ENCODE results near the gene MINDY4. TPM values are rescaled to one million over a fixed set of nuclear protein-coding genes. Genes with fewer than 3 reads are reported as not detected.
"Not testable (repeated sequence)": the region's sequence is repeated elsewhere in the genome, so short reads cannot be mapped to it uniquely, and the experiment has no call there.

MINDY4 gene
- total RNA-seq, 1 donor: 0.21 TPM

DNA sequence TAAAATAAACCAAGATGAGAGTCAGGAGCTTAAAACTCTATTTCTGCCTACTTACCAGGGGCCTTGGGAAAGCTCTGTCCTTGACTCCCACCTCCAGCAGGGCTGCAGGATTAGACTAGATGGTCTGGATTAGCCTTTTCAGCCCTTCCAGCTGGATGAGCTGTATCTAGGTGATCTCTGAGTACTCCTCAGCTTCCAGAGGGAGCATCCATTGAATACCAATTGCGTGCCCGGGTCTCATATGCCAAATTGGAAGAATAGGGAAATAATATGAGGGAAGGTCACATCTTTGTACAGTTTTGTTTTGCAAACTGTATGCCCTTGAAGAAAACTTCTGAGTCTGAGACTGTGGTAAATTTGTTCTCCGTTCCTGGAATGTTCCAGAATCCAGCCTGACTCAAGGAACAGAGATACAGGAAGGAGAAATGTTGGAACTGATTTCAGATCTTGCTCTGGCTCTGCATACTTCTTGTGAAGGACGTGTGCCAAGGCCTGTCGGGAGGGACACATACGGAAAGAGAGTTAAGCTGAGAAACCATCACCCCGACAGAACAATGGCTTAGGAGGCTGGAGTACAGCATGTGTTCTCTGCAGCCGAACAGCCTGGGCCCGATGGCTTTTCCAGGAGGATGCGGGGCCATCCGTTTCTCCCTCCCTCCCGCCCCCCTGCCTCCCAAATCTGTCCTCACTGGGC, 44.9 kb downstream of the MINDY4 start:
- H3K27me3 ChIP-seq (ENCODE audit: insufficient read depth, low read length): no peaks in the 10 kb centered on the region
- H3K4me1 ChIP-seq (ENCODE audit: insufficient read depth, low read length): no peaks in the 10 kb centered on the region
- no peak overlapping the region for H3K4me3 ChIP-seq (ENCODE audit: low read length)
- H3K9me3 ChIP-seq (ENCODE audit: low read depth, low read length): no peaks in the 10 kb centered on the region

DNA sequence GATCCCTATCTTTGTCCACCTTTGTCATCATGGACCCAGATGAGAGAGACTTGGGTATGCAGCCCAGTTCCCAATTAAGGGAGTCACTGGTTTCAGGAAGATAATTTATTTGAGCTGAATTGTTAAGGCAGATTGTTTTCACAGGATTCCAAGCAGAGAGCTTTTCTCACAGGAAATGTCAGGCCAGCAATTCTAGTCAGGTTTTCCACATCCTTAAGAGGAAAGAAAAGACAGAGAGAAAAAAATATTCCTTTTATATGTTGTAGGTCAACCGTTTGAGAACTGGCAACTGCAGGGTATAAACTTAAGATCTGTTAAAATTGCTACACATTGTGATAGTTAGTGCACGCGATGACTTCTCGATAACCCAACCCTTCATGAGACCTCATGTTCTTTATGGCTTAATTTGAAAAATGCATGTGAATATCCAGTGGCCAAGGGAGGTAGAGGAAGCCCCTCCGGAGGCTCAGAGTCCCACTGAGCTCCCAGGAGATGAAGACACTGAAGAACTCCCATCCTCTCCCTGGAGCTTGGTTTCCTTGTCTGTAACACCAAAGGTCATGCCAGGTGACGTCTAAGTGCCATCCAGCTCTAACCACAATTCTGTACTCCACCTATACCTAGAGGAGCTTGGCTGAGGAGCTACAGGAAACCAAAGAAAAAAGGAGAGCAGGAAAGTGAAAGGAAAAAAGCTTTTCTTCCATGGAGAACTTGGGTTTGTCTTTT, 45.6 kb downstream of the MINDY4 start:
- no peaks in the 10 kb centered on the region for H3K4me1 ChIP-seq (ENCODE audit: insufficient read depth, low read length)
- H3K27me3 ChIP-seq (ENCODE audit: insufficient read depth, low read length): no peaks in the 10 kb centered on the region
- H3K4me3 ChIP-seq (ENCODE audit: low read length): no peak overlapping the region
- no peaks in the 10 kb centered on the region for H3K9me3 ChIP-seq (ENCODE audit: low read depth, low read length)

DNA sequence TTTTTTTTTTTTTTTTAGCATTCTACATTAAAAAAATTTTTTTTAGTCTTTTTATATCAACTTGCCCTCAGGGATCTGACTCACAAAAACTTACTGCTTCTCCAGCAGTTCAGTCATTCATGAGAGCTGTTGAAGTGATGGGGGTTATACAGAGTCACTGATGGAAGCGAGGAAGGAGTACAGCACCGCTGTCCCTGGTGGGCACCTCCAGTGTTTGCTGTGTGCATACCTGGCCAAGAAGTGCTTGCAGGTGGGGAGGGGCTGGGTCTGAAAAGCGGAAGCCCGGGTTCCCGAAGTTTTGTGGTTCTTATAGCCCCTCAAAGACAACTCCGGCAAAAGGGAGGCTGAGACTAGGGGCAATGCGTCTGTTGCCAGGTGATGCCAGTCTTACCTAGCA, 46.2 kb downstream of the MINDY4 start:
- Histone ChIP-seq H3K4me3 (ENCODE audit: low read length) (no peak overlapping the region), H3K4me1 (ENCODE audit: insufficient read depth, low read length) (no peaks in the 10 kb centered on the region), H3K27me3 (ENCODE audit: insufficient read depth, low read length) (no peaks in the 10 kb centered on the region), H3K9me3 (ENCODE audit: low read depth, low read length) (no peaks in the 10 kb centered on the region)

GRCh38 chr7:30824821-30825720, 53.9 kb downstream of the MINDY4 start:
- no peaks in the 10 kb centered on the region for H3K27me3 ChIP-seq (ENCODE audit: insufficient read depth, low read length)
- H3K4me3 ChIP-seq (ENCODE audit: low read length): no peak overlapping the region
- no peaks in the 10 kb centered on the region for H3K4me1 ChIP-seq (ENCODE audit: insufficient read depth, low read length)
- H3K9me3 ChIP-seq (ENCODE audit: low read depth, low read length): no peaks in the 10 kb centered on the region

DNA sequence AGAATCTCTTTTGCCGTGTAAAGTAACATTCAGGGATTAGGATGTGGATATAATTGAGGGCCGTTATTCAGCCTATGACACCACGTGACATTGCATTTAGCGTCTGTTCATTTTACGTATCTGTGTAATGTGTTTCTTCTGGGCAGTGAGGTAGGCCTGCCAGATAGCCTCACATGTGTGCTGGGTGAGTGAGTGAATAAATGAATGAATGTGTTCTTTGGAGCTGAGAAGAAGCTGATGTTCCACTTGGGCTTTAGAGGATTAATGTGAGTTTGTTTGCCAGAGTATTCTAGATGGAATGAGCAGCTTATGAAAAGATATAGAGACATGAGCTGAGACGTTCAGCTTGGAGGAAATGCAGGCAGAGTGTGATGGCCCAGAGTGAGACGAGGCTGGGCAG, 55.0 kb downstream of the MINDY4 start:
- Histone ChIP-seq H3K4me3 (ENCODE audit: low read length) (no peak overlapping the region), H3K27me3 (ENCODE audit: insufficient read depth, low read length) (no peaks in the 10 kb centered on the region), H3K4me1 (ENCODE audit: insufficient read depth, low read length) (no peaks in the 10 kb centered on the region), H3K9me3 (ENCODE audit: low read depth, low read length) (no peaks in the 10 kb centered on the region)

- Histone ChIP-seq H3K9me3 (ENCODE audit: low read depth, low read length) (no peaks in the 10 kb centered on the region), H3K27me3 (ENCODE audit: insufficient read depth, low read length) (no peaks in the 10 kb centered on the region), H3K4me1 (ENCODE audit: insufficient read depth, low read length) (no peaks in the 10 kb centered on the region), H3K4me3 (ENCODE audit: low read length) (no peak overlapping the region)
Measured at GRCh38 chr7:30828591-30828990, 57.4 kb downstream of the MINDY4 start.

DNA sequence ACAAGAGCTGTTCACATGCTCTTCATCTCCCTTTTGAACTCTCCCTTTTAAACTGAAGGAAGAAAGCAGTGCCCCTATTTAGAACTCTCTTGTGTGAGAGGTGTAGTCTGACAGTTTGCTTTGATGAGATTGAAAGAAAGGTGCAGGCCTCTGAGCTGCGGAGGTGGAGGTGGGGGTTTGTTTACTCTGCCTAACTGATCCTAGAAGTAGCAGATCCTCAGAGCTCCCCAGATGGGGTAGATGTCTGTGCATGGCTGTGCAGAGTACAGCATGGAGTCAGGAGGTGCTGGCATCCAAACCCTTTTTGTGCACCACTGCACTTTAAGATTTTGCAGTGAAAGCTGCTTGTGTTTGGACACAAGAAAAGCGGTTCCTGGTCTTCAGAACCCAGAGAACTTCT, 58.3 kb downstream of the MINDY4 start:
- Histone ChIP-seq H3K9me3 (ENCODE audit: low read depth, low read length) (no peaks in the 10 kb centered on the region), H3K4me1 (ENCODE audit: insufficient read depth, low read length) (no peaks in the 10 kb centered on the region), H3K4me3 (ENCODE audit: low read length) (no peak overlapping the region), H3K27me3 (ENCODE audit: insufficient read depth, low read length) (no peaks in the 10 kb centered on the region)

- Histone ChIP-seq H3K4me1 (ENCODE audit: insufficient read depth, low read length) (no peaks in the 10 kb centered on the region), H3K9me3 (ENCODE audit: low read depth, low read length) (no peaks in the 10 kb centered on the region), H3K27me3 (ENCODE audit: insufficient read depth, low read length) (no peaks in the 10 kb centered on the region), H3K4me3 (ENCODE audit: low read length) (no peak overlapping the region)
Measured at GRCh38 chr7:30831227-30831626, 60.0 kb downstream of the MINDY4 start.

DNA sequence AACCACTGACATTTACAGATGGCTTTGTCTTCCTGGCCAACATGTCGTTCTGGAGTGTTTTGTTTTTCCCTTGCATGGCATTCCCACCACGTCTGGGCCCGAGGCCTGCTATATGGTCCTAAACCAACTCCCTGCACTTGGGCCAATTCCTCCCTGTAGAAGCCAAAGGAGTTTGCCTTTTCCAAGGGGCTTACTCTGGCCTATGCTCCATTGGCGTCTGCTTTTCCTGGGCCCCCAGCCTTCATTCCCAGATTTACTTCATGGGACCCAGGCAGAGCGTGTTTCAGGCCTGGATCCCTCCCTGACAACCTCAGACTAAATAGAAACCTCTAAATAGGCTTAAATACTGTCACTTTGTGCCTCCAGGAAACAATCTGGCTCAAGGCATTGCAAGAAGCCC, 60.7 kb downstream of the MINDY4 start:
- Histone ChIP-seq H3K9me3 (ENCODE audit: low read depth, low read length) (no peaks in the 10 kb centered on the region), H3K27me3 (ENCODE audit: insufficient read depth, low read length) (no peaks in the 10 kb centered on the region), H3K4me3 (ENCODE audit: low read length) (no peak overlapping the region), H3K4me1 (ENCODE audit: insufficient read depth, low read length) (no peaks in the 10 kb centered on the region)

GRCh38 chr7:30834017-30834674, 62.9 kb downstream of the MINDY4 start:
- not testable (repeated sequence) for H3K9me3 ChIP-seq (ENCODE audit: low read depth, low read length); H3K4me1 ChIP-seq (ENCODE audit: insufficient read depth, low read length); H3K27me3 ChIP-seq (ENCODE audit: insufficient read depth, low read length); H3K4me3 ChIP-seq (ENCODE audit: low read length)

DNA sequence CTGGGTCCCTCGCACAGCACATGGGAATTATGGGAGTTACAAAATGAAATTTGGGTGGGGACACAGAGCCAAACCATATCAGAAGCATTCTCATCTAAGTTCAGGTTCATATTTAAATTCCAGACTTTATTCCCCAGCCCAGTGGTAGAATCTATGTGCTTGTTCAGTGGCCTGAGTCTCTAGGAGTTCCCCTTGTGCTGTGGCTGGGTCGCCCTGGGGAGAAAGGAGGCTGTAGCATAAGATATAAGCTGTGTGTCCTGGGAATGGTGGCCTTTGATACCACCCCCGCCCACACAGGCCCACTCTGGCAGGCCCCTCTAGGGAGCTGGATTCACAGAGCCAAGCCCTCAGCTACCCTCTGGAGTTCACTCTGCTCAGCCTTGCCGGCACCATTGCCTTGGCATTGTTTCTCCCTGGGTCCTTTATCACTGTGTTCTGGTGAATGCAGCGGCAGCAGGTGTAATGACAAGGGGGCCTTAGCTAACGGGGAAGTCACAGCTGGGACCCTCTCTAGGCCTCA, 64.2 kb downstream of the MINDY4 start:
- Histone ChIP-seq H3K4me3 (ENCODE audit: low read length) (no peak overlapping the region), H3K27me3 (ENCODE audit: insufficient read depth, low read length) (no peaks in the 10 kb centered on the region), H3K4me1 (ENCODE audit: insufficient read depth, low read length) (no peaks in the 10 kb centered on the region), H3K9me3 (ENCODE audit: low read depth, low read length) (no peaks in the 10 kb centered on the region)

DNA sequence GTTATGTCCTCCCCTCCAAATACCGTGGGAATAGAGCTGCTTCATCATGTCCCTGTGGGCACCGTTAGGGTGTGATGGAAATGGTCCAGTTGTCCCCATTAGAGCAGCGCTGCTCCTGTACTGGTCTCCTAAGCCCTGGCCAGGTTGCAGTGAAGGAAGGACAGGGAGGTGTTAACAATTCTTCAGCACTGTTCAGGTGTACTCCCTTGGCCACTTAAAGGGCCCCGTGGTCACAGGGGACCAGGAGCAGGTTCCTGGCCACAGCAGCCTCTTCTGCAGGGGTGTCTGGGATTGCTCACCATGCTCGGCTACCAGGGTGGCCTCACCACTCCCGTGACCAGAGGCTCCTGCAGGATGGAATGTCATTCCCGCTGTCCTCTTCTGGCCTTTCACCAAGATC, 65.8 kb downstream of the MINDY4 start:
- Histone ChIP-seq H3K4me1 (ENCODE audit: insufficient read depth, low read length) (no peaks in the 10 kb centered on the region), H3K9me3 (ENCODE audit: low read depth, low read length) (no peaks in the 10 kb centered on the region), H3K27me3 (ENCODE audit: insufficient read depth, low read length) (no peaks in the 10 kb centered on the region), H3K4me3 (ENCODE audit: low read length) (no peak overlapping the region)

- Histone ChIP-seq H3K4me1 (ENCODE audit: insufficient read depth, low read length) (no peaks in the 10 kb centered on the region), H3K27me3 (ENCODE audit: insufficient read depth, low read length) (no peaks in the 10 kb centered on the region)
Measured at GRCh38 chr7:30837581-30837980, 66.4 kb downstream of the MINDY4 start.

GRCh38 chr7:30838008-30838407, 66.8 kb downstream of the MINDY4 start:
- Histone ChIP-seq H3K4me3 (ENCODE audit: low read length) (no peak overlapping the region), H3K27me3 (ENCODE audit: insufficient read depth, low read length) (no peaks in the 10 kb centered on the region), H3K4me1 (ENCODE audit: insufficient read depth, low read length) (no peaks in the 10 kb centered on the region), H3K9me3 (ENCODE audit: low read depth, low read length) (no peaks in the 10 kb centered on the region)

More at GRCh38 chr7:30837581-30837980, 66.4 kb downstream of the MINDY4 start:
- Histone ChIP-seq H3K9me3 (ENCODE audit: low read depth, low read length) (no peaks in the 10 kb centered on the region), H3K4me3 (ENCODE audit: low read length) (no peak overlapping the region)
